ENCODE measurements around the gene PNPLA1.

DNA sequence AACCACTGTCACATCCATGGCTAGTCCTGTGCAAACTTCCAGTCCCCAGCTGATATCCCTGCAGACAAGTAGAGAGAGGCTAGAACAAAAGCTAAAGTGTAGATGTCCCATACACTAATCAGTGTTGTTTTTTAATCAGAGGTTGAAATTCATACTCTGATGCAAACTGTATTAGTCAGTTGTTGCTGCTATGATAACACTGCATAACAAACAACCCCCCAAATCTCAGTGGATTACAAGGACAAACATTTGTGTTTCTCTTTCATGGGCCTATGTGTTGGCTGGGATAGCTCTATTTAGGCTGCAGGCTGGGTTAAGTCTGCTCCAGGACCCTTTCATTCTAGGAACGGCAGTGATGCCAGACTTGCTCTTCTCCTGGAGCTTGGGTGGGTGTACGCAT, 40.0 kb downstream of the PNPLA1 start:
- TF ChIP-seq, protein P1, sequence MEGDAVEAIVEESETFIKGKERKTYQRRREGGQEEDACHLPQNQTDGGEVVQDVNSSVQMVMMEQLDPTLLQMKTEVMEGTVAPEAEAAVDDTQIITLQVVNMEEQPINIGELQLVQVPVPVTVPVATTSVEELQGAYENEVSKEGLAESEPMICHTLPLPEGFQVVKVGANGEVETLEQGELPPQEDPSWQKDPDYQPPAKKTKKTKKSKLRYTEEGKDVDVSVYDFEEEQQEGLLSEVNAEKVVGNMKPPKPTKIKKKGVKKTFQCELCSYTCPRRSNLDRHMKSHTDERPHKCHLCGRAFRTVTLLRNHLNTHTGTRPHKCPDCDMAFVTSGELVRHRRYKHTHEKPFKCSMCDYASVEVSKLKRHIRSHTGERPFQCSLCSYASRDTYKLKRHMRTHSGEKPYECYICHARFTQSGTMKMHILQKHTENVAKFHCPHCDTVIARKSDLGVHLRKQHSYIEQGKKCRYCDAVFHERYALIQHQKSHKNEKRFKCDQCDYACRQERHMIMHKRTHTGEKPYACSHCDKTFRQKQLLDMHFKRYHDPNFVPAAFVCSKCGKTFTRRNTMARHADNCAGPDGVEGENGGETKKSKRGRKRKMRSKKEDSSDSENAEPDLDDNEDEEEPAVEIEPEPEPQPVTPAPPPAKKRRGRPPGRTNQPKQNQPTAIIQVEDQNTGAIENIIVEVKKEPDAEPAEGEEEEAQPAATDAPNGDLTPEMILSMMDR (IDR thresholded peaks at IDR 0.05) = no peak
- TF ChIP-seq POLR2A (IDR thresholded peaks at IDR 0.05) (no peak), POLR2AphosphoS5 (IDR thresholded peaks at IDR 0.05) (no peak)
